ENCODE data around the gene THOP1.
A peak's percentile ranks its signal among the peaks of the same experiment; 100 is the strongest.
"Not testable (repeated sequence)": the region's sequence is repeated elsewhere in the genome, so short reads cannot be mapped to it uniquely, and the experiment has no call there.

Gene THOP1

GRCh38 chr19:2782936-2783780 lies 2.1 kb upstream of the THOP1 start, which contains the start of gene SGTA:
TSS of gene SGTA (minus strand) at chr19:2783273. CDS start at chr19:2769068, 14,205 bp downstream.
- peak; percentile 95 to 97 (median 95) for DNase-seq (ENCODE audit: low read depth in 3 of 3)

GRCh38 chr19:2783781-2784145 lies 1.5 kb upstream of the THOP1 start:
- DNase-seq (ENCODE audit: low read depth in 3 of 3): no peak

DNA sequence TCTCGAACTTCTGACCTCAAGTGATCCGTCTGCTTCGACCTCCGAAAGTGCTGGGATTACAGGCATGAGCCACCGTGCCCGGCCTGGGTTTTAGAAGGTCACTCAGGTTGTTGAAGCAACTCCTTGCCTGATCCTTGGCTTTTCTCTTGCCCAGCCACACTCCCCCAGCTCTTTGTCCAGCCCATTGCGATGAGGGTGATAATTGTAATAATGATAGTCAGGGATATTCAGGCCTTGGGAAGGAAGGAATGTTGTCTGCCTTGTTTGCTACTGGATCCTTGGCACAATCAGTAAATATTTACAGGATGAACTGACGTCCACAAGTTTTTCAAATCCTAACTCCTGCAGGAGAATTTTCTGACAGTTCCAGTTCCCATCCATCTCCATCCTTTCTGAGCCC lies 1.8 kb downstream of the THOP1 start:
- DNase-seq (ENCODE audit: low read depth in 3 of 3): no peak

GRCh38 chr19:2788237-2788636 lies 2.9 kb downstream of the THOP1 start:
- no peak for DNase-seq (ENCODE audit: low read depth in 3 of 3)

- no peak for DNase-seq (ENCODE audit: low read depth in 3 of 3)
These were observed 4.9 kb downstream of the THOP1 start for GRCh38 chr19:2790194-2790556.

GRCh38 chr19:2790557-2791271 lies 5.4 kb downstream of the THOP1 start:
- no peak for DNase-seq (ENCODE audit: low read depth in 3 of 3)

DNA sequence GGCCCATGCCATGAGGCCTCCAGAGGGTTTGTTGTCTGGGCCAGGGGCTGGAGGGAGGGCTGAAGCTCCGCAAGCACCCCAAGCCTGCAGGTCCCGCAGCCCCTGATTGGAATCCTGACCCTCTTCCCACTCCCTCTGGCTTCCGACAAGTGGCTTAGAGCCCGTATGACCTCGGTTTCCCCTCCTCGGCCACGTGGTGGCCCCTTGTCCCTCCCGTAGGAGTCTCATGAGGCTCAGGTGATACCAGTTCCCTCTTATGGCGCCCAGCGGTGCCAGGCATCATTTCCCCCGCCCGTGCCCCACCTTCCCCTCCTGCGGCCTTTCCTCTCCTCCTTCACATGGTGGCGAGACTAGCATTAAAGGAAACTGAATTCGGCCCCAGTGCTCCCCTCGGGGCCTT lies 6.1 kb downstream of the THOP1 start:
- DNase-seq (ENCODE audit: low read depth in 3 of 3): no peak

DNA sequence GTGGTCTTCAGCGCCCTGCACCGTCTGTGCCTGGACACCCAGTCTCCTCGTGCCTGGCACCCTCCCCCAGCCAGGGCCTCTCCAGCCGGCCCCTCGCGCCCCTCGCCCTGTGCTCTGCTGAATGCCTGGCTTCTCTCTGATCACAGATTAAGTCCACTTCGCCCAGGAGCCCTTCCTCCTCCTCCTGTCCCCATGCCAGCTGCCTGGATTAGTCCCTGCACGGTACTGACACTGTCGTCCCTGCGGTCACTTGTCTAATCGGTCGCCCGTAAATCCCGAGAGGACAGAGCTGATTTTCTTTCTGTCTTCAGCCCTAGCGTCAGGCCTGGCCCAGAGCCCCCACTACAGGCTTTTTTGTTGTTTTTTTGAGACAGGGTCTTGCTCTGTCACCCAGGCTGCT lies 6.6 kb downstream of the THOP1 start:
- DNase-seq (ENCODE audit: low read depth in 3 of 3): no peak

- not testable (repeated sequence) for DNase-seq (ENCODE audit: low read depth in 3 of 3)
These were observed 7.4 kb downstream of the THOP1 start for GRCh38 chr19:2792666-2793065.

DNA sequence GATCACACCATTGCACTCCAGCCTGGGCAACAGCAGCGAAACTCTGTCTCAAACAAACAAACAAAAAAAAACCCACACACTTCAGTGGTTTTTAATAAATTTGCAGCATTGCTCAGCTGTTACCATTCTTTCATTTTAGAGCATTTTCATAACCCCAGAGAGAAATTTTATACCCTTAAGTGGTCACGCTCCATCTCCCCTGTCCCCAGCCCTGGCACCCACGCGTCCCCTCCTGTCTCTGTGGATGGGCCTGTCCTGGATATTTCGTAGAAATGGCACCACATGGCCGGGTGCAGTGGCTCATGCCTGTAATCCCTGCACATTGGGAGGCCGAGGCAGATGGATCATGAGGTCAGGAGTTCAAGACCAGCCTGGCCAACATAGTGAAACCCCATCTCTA lies 7.8 kb downstream of the THOP1 start:
- no peak for DNase-seq (ENCODE audit: low read depth in 3 of 3)

GRCh38 chr19:2793577-2793976 lies 8.3 kb downstream of the THOP1 start:
- no peak for DNase-seq (ENCODE audit: low read depth in 3 of 3)

GRCh38 chr19:2795827-2796658 lies 10.7 kb downstream of the THOP1 start:
- DNase-seq (ENCODE audit: low read depth in 3 of 3): no peak

- DNase-seq (ENCODE audit: low read depth in 3 of 3): no peak
These were observed 11.5 kb downstream of the THOP1 start for GRCh38 chr19:2796659-2797266.

GRCh38 chr19:2797280-2797679 lies 12.0 kb downstream of the THOP1 start:
- DNase-seq (ENCODE audit: low read depth in 3 of 3): no peak

GRCh38 chr19:2798158-2798685 lies 12.9 kb downstream of the THOP1 start:
- no peak for DNase-seq (ENCODE audit: low read depth in 3 of 3)

DNA sequence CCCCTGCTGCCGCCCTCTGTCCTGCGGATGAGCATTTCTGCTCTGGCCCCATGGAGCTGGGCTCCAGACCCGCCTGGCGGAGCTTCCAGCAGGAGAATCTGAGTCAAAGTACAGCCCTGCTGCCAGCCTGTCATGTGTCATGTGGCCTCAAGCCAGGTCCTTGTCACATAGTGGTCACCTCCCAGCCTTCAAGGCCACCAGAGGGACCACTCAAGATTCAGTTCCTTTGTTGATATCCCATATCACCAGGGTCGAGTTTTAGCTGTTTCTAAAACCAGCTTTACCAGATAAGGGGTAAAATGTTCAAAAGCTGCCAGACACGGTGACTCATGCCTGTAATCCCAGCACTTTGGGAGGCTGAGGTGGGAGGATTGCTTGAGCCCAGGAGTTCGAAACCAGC lies 13.4 kb downstream of the THOP1 start:
- no peak for DNase-seq (ENCODE audit: low read depth in 3 of 3)

DNA sequence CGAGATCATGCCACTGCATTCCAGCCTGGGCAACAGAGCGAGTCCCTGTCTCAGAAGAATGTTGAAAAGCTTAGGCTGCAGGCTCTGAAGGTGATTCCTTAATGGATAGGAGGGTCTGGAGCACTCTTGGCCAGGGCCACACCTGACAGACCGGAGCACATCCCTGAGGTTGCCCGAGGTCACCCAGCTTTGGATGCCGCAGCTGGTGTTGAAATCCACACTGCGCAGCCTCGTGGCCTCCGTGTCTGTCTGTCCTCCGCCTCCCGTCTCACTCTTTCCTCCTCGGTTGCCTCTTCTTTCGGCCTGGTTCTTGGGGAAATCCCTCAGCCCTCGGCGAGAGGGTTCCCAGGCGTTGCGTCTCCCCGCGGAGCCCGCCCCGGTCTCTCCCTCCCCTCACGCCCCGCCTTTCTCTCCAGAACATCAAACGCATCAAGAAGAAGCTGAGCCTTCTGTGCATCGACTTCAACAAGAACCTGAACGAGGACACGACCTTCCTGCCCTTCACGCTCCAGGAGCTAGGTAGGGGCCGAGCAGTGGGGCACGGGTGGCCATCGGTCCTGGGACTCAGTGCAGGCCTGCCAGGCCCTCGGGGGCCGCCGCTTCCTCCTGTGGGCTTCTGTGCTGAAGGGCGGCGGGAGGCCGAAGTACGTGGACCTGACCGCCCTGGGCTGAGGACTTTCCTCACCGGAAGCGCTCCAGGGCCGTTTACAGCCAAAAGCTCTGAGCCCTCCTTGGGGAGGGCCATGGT lies 14.1 kb downstream of the THOP1 start:
- no peak for DNase-seq (ENCODE audit: low read depth in 3 of 3)

DNA sequence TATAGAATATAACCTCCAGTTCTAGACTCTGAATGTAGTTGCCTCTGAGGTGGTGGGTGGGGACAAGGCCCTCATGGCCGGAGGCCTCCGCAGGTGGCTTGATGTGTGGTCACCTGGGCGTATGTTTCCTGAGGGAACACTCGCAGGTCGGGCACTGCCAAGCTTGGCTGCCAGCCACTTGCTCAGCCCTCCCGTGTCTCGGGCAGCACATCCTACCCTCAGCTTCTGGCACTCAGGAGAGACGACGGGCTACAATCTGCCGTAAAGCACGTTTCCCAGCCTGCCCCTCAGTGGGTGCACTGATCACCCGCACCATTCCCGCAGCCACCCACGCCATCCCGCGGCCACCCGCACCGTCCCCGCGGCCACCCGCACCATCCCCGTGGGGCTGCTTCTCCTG lies 15.2 kb downstream of the THOP1 start:
- no peak for DNase-seq (ENCODE audit: low read depth in 3 of 3)

DNA sequence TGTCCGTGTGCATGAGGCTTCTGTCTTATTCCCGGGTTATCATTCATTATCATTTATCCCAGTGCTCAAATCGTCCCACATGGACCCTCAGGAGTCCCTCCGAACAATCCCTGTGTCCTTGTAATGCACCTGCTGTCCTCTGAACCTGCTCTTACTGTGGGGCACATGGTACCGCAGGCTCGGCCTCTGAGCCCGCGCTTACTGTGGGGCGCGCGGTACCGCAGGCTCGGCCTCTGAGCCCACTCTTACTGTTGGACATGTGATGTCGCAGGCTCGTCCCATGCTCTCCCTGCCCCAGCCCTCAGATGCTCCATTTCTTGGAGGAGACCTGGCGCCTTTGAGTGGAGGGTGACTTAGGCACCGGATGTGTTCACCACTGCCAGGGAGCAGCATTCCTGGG lies 17.5 kb downstream of the THOP1 start:
- no peak for DNase-seq (ENCODE audit: low read depth in 3 of 3)

DNA sequence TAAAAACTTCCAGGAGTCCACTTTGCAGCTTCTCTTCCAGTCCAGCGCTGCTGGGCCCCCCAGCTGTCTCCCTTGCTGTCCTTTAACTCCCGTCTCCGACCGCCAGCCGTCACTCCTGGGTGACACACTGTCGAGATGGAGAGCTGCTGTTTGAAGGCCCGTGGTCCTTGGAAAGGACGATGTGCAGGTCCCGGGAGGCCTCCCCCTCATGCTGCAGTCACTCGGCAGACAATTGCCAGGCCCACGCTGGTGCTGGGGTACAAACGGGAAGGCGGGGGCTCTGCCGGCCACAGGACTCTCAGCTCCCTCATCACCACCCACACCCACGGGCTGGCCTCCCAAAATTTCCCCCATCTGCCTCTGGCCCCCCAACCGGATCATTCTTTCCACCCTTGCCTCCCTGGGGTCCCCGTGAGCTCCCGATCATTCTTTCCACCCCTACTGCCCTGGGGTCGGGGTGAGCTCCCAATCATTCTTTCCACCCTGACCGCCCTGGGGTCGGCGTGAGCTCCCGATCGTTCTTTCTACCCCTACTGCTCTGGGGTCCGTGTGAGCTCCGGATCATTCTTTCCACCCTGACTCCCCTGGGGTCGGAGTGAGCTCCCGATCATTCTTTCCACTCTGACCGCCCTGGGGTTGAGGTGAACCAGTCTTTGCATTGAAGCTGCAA lies 18.3 kb downstream of the THOP1 start:
- no peak for DNase-seq (ENCODE audit: low read depth in 3 of 3)
